H9 (cell line): ENCODE data around the gene CYTH3. TPM values are rescaled to one million over a fixed set of nuclear protein-coding genes. Genes with fewer than 3 reads are reported as not detected.

ENCODE experiments used
- DNase-seq: peaks from one replicate; pipeline ENCODE4 v3.0.0-alpha.2; 2017
- H2AFZ ChIP-seq: one replicate; pipeline ENCODE4 v1.6.1; 2013; ENCODE audit warnings: mild to moderate bottlenecking, low read length, control low read depth, moderate library complexity
- H2AK5ac ChIP-seq: 2 replicates; pipeline ENCODE4 v1.6.1; 2013; ENCODE audit warnings: low read length, control low read depth, mixed read lengths; ENCODE audit not compliant: insufficient read length
- H2BK120ac ChIP-seq: one replicate; pipeline ENCODE4 v1.6.1; 2013; ENCODE audit warnings: low read depth, mild to moderate bottlenecking, low read length, control low read depth, inconsistent platforms; ENCODE audit not compliant: poor library complexity, severe bottlenecking
- H2BK12ac ChIP-seq: 2 replicates; pipeline ENCODE4 v1.6.1; 2013; ENCODE audit warnings: low read length, control low read depth, mixed read lengths, low read depth; ENCODE audit not compliant: insufficient read length
- H2BK15ac ChIP-seq: 2 replicates; pipeline ENCODE4 v1.6.1; 2013; ENCODE audit warnings: low read depth, low read length, control low read depth
- H2BK20ac ChIP-seq: one replicate; pipeline ENCODE4 v1.6.1; 2013; ENCODE audit warnings: low read depth, mild to moderate bottlenecking, low read length, control low read depth, inconsistent platforms; ENCODE audit not compliant: poor library complexity, severe bottlenecking
- H2BK5ac ChIP-seq: 2 replicates; pipeline ENCODE4 v1.6.1; 2013; ENCODE audit warnings: low read length, control low read depth, mixed read lengths; ENCODE audit not compliant: insufficient read length
- H3K14ac ChIP-seq: 2 replicates; pipeline ENCODE4 v1.6.1; 2013; ENCODE audit warnings: low read length, control low read depth; ENCODE audit not compliant: insufficient read depth
- H3K18ac ChIP-seq: 2 replicates; pipeline ENCODE4 v1.6.1; 2013; ENCODE audit warnings: low read depth, mild to moderate bottlenecking, mixed read lengths, low read length, control low read depth; ENCODE audit not compliant: insufficient read length
- H3K23ac ChIP-seq: 2 replicates; pipeline ENCODE4 v1.6.1; 2013; ENCODE audit warnings: low read length, control low read depth, mixed read lengths, low read depth; ENCODE audit not compliant: insufficient read length
- H3K23me2 ChIP-seq: 2 replicates; pipeline ENCODE4 v1.6.1; 2013; ENCODE audit warnings: low read depth, mild to moderate bottlenecking, mixed read lengths, low read length, control low read depth; ENCODE audit not compliant: insufficient read length, poor library complexity, severe bottlenecking
- H3K27ac ChIP-seq: 2 replicates; pipeline ENCODE4 v1.5.1; 2013; ENCODE audit warnings: low read length, control low read depth, mixed read lengths, low read depth; ENCODE audit not compliant: insufficient read length
- H3K27me3 ChIP-seq: 2 replicates; pipeline ENCODE4 v1.6.1; 2013; ENCODE audit warnings: low read length, control low read depth, inconsistent platforms; ENCODE audit not compliant: insufficient read depth
- H3K4ac ChIP-seq: 2 replicates; pipeline ENCODE4 v1.6.1; 2013; ENCODE audit warnings: low read depth, mild to moderate bottlenecking, control low read depth, inconsistent platforms, low read length, moderate library complexity
- H3K4me1 ChIP-seq: 2 replicates; pipeline ENCODE4 v1.6.1; 2013; ENCODE audit warnings: low read length, control low read depth, inconsistent platforms; ENCODE audit not compliant: insufficient read depth
- H3K4me2 ChIP-seq: 2 replicates; pipeline ENCODE4 v1.6.1; 2013; ENCODE audit warnings: low read length, control low read depth, mixed read lengths; ENCODE audit not compliant: insufficient read length, insufficient read depth
- H3K56ac ChIP-seq: 2 replicates; pipeline ENCODE4 v1.6.1; 2013; ENCODE audit warnings: low read depth, mild to moderate bottlenecking, mixed read lengths, low read length, control low read depth; ENCODE audit not compliant: insufficient read length
- H3K79me1 ChIP-seq: 2 replicates; pipeline ENCODE4 v1.6.1; 2013; ENCODE audit warnings: low read depth, mild to moderate bottlenecking, moderate library complexity, low read length, control low read depth, inconsistent platforms; ENCODE audit not compliant: insufficient read depth, poor library complexity, severe bottlenecking
- H3K79me2 ChIP-seq: 2 replicates; pipeline ENCODE4 v1.6.1; 2013; ENCODE audit warnings: low read length, control low read depth, inconsistent platforms; ENCODE audit not compliant: insufficient read depth
- H3K9ac ChIP-seq: 2 replicates; pipeline ENCODE4 v1.6.1; 2013; ENCODE audit warnings: low read length, control low read depth, mixed read lengths; ENCODE audit not compliant: insufficient read length; ENCODE audit errors: extremely low read depth
- H3K9me3 ChIP-seq: one replicate; pipeline ENCODE4 v1.6.1; 2013; ENCODE audit warnings: low read depth, low read length, inconsistent platforms; ENCODE audit not compliant: control insufficient read depth
- H3T11ph ChIP-seq: one replicate; pipeline ENCODE4 v1.6.1; 2013; ENCODE audit warnings: mild to moderate bottlenecking, low read length, control low read depth, inconsistent platforms
- H4K20me1 ChIP-seq: one replicate; pipeline ENCODE4 v1.6.1; 2013; ENCODE audit not compliant: control insufficient read depth, insufficient read length, insufficient read depth
- H4K5ac ChIP-seq: 2 replicates; pipeline ENCODE4 v1.6.1; 2013; ENCODE audit warnings: low read depth, mild to moderate bottlenecking, mixed read lengths, low read length, control low read depth; ENCODE audit not compliant: insufficient read length
- H4K8ac ChIP-seq: replicated peaks from 2 replicates; pipeline ENCODE4 v1.6.1; 2013; ENCODE audit warnings: low read length, control low read depth, mixed read lengths, low read depth; ENCODE audit not compliant: insufficient read length
- H4K91ac ChIP-seq: 2 replicates; pipeline ENCODE4 v1.6.1; 2013; ENCODE audit warnings: low read depth, mild to moderate bottlenecking, moderate library complexity, mixed read lengths, low read length, control low read depth; ENCODE audit not compliant: insufficient read length
- H3K27ac Mint-ChIP-seq, 3 experiments: 2 replicates in 2 of 3; 3 replicates in 1 of 3; pipeline ENCODE4 v1.8.0; 2020 to 2021; ENCODE audit warnings: mixed read lengths in 3 of 3, mild to moderate bottlenecking in 1 of 3, moderate library complexity in 1 of 3
- H3K27me3 Mint-ChIP-seq: 2 replicates; pipeline ENCODE4 v1.8.0; 2021; ENCODE audit warnings: low read depth, mild to moderate bottlenecking, moderate library complexity, mixed read lengths
- H3K36me3 Mint-ChIP-seq, 3 experiments: 2 replicates in 2 of 3; 3 replicates in 1 of 3; pipeline ENCODE4 v1.8.0; 2020 to 2021; ENCODE audit warnings: low read depth in 3 of 3, mixed read lengths in 3 of 3; ENCODE audit not compliant: insufficient read depth in 1 of 3
- H3K4me1 Mint-ChIP-seq, 2 experiments: 2 replicates each; pipeline ENCODE4 v1.8.0; 2020; ENCODE audit warnings: mixed read lengths in 2 of 2
- H3K4me3 Mint-ChIP-seq, 2 experiments: 2 replicates in 1 of 2; 3 replicates in 1 of 2; pipeline ENCODE4 v1.8.0; 2020 to 2021; ENCODE audit warnings: mild to moderate bottlenecking in 2 of 2, mixed read lengths in 2 of 2, moderate library complexity in 1 of 2
- H3K9me3 Mint-ChIP-seq, 2 experiments: 2 replicates in 1 of 2; 3 replicates in 1 of 2; pipeline ENCODE4 v1.8.0; 2020; ENCODE audit warnings: mild to moderate bottlenecking in 2 of 2, mixed read lengths in 2 of 2, moderate library complexity in 1 of 2
- CTCF ChIP-seq: fragments of 200-600 bp; sonication (generic); conservative IDR thresholded peaks from 3 replicates; pipeline ENCODE4 v1.8.0; 2021; ENCODE audit warnings: antibody characterized with exemption, mild to moderate bottlenecking
- WGBS: extraction: QIAGEN DNeasy Blood & Tissue Kit; methylation state at CpG from one replicate; pipeline ENCODE4 v1.1.7; 2013; ENCODE audit warnings: missing lambda C conversion rate, low lambda C conversion rate, mixed read lengths; ENCODE audit not compliant: insufficient read length; ENCODE audit errors: extremely low coverage; 5-methylcytosine and 5-hydroxymethylcytosine counted together
- total RNA-seq: library from RNA; stranded (reverse); gene quantifications from 2 replicates; pipeline ENCODE4 v1.2.1, GENCODE V29; 2021

The CYTH3 gene
- total RNA-seq, 1 experiment from 2014 or later, result 12.3 TPM

- Histone ChIP-seq H3K4me2 (no peak overlapping the region), H2BK12ac (no peak overlapping the region), H3K18ac (no peak overlapping the region), H3K79me1 (no peaks in the 10 kb centered on the region), H2AFZ (no peak overlapping the region), H2BK20ac (no peak overlapping the region), H3K9ac (no peak overlapping the region), H3K23me2 (no peaks in the 10 kb centered on the region), H3K4me1 (no peaks in the 10 kb centered on the region), H3K27ac (no peak overlapping the region), H3K4ac (no peak overlapping the region), H3K79me2 (no peaks in the 10 kb centered on the region), H2BK120ac (no peak overlapping the region), H3K23ac (no peak overlapping the region), H4K20me1 (no peaks in the 10 kb centered on the region), H4K5ac (no peak overlapping the region), H3K9me3 (no peaks in the 10 kb centered on the region), H3K27me3 (no peaks in the 10 kb centered on the region), H4K91ac (no peak overlapping the region), H4K8ac (no peak overlapping the region), H2BK15ac (no peak overlapping the region), H2AK5ac (no peak overlapping the region), H3T11ph (no peak overlapping the region), H3K14ac (no peak overlapping the region), H2BK5ac (no peak overlapping the region), H3K56ac (no peak overlapping the region)
- H3K36me3 Mint-ChIP-seq, result peaks cover 18 to 59% (median 57%) of the 10 kb centered on the region in 3 experiments; a peak in 6 of 7 replicates
- peak overlapping the region in 2 of 3 experiments; percentile 80 to 83; a peak in 4 of 7 replicates for H3K27ac Mint-ChIP-seq
- no peak overlapping the region for H3K4me3 Mint-ChIP-seq
- no CpG with 5 or more reads among the region's 28 CpGs for WGBS
- no peaks in the 10 kb centered on the region; the same call in 1 of the 2 replicates for H3K27me3 Mint-ChIP-seq
- TF ChIP-seq CTCF, result no peak
- DNase-seq, result no peak
- peaks cover 5 to 9% of the 10 kb centered on the region in 2 experiments; a peak in 3 of 4 replicates for H3K4me1 Mint-ChIP-seq
- no peaks in the 10 kb centered on the region for H3K9me3 Mint-ChIP-seq
Measured at GRCh38 chr7:6157685-6158423, 114.6 kb downstream of the CYTH3 start.
